HL-60/S4 treated with retinoic acid at 250 ng/mL for 4 days and 3 days (cell line): ENCODE measurements around the gene ZFP90.
"Not testable (repeated sequence)": the region's sequence is repeated elsewhere in the genome, so short reads cannot be mapped to it uniquely, and the experiment has no call there.

Source experiments
- in situ Hi-C: fragments of 300-500 bp; cut with MboI; formaldehyde crosslinking; loops from 2 replicates; pipeline ENCODE4 v1.7.0; 2022; ENCODE audit warnings: low sequenced_read_pairs

Gene ZFP90

DNA sequence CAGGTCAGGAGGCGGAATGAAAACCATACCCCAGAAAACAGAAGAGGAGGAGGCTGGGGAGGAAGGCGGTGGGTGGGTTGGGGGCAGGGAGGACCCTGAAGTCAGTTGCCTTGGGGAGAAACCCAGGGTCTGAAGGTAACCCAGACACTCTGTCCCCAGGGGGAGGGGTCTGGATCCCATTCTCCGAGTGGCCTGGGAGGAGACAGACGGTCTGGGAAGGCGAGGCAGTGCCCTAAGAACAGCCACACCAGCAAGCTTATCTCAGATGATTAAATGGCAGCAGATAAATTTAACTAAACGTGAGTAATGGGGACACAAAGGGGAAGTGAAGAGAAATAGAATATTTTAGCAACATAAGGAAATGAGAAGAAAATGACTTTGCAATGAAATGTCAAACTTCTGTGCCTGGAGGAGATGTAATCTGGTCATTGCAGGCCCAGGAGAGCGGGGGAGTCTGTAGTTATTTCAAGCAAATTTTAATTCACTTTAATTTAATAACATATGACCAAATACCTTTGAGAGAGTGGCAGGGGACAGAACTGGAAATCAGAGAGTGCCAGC, 21.4 kb upstream of the ZFP90 start:
- in situ Hi-C loops, result no loop called here

DNA sequence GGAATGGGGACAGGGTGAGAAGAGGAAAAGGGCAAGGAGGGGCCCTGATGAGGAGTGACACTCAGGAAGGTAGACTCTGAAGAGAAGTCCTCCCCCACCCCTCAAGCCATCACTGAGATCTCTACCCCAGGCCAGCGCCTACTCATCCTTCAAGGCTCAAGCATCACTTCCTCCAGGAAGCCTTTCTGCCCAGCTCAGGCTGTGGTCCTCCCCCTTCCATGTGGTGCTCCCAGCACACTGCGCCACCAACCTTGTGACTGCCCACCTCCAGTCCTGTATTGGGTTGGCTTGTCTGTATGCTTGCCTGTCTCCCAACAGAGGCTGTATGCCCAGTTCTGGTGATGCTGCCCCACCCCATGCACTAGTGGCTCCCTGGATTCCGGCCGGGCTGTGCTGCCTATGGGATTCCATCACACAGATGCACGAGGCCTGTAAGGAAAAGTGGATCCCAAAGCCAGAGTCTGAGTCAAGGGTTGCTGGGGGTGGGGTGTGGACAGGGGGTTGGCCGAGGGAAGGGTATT, 19.8 kb upstream of the ZFP90 start:
- in situ Hi-C loops, result no loop called here

DNA sequence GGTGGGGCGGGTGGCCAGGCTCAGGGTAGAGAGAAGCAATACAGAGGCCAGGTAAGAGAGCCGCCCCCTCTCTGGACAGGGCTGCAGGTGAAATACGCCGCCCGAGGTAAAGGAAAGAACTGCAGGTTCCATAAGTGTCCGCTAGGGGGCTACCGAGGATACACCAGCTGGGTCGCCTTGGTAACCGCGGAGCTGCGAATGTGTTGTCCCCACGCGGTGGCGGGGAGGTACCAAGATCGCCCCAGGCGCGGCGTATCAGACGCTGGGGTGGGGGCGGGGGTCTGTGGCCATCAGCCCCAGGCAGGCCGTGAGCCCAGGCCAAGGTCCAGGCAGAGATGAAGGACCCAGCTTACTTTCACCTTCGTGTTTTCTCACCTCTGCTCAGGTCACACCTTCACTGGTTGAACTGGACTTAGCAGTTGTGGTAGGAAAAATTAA, 18.4 kb upstream of the ZFP90 start:
- in situ Hi-C loops, result no loop called here

DNA sequence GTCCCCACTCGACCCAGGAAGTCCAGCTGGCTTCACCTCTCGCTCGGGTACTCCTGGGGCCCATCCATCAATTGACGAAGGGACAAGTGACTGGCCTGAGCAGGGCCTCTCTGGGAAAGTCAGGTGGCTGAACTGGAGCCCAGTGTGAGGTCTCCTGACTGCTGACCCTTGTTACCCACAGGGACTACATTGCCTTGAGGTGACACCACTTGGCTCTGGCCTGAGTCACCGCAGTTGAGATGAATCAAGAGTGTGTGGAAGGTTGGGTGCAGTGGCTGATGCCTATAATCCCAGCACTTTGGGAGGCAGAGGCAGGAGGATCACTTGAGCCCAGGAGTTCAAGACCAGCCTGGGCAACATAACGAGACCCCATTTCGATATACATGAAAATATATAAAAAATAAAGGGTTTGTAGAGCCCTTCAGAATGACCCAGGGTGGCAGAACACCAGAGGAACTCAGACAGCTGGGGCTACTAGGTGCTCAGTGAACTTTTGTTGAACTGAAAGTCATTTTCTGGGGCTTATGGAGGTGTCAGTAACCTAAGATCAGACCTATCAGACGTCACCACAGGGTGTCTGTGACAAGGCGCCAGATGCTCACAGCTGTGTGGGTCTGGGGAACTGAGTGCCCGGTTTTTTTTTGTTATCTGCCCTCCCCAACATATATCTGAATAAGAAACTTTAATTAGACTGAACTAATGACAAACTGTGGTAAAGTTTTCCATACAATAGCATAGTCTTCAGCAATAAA, 14.8 kb upstream of the ZFP90 start:
- in situ Hi-C loops, result no loop called here

DNA sequence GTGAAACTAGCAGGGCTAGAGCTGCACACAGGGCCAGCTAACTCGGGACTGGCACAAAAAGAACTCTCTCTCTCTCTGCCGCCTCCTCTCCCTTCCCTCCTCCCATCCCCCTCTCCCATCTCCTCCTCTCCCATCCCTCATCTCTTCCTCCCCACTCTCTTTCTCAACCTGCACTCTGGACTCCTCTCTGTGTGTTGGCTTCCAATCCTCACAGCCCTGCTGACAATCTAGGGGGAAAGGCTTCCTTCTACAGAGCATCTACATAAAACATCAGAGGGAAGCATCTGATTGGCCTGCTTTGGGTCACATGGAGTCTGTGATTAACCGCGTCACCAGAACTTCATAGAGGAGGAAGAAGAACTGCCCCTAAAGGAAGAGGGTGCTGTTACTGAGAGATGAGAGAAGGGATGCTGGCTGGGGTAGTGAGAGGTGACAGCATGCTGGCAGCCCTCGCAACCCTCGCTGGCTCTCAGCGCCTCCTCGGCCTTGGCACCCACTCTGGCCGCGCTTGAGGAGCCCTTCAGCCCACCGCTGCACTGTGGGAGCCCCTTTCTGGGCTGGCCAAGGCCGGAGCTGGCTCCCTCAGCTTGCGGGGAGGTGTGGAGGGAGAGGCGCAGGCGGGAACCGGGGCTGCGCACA, 12.8 kb upstream of the ZFP90 start:
- in situ Hi-C loops, result loop anchor here (25.0 kb wide), 1 partner anchor 586 kb away; the partner anchor contains the start of gene HAS3

DNA sequence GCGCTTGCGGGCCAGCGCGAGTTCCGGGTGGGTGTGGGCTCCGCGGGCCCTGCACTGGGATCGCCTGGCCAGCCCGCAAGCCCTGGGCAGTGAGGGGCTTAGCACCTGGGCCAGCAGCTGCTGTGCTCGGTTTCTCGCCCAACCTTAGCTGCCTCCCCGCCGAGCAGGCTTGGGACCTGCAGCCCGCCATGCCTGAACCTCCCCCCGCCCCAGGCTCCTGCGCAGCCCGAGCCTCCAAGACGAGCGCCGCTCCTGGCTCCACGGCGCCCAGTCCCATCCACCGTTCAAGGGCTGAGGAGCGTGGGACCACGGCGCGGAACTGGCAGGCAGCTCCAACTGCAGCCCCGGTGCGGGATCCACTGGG, 12.3 kb upstream of the ZFP90 start:
- in situ Hi-C loops, result loop anchor here (25.0 kb wide), 1 partner anchor 586 kb away; the partner anchor contains the start of gene HAS3

DNA sequence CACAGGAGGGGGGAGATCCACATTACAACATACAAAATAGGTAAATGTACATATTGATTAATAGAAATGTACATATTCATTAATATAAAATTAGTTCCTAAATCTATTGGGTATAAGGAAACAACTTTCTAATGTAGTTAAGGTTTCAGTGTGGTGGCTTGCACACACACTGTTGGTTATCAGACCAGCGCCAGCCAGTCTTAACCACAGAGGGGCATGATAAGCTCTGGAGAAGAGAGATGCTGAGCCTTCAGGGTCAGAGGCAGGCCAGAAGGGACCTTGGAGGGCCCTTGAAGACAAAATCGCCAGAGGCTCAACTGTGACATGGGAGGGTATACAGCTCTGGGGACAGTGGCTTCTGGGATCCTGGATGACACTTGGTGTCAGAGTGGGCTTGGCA, 10.9 kb upstream of the ZFP90 start:
- in situ Hi-C loops, result loop anchor here (25.0 kb wide), 1 partner anchor 584 kb away; the partner anchor contains the start of gene HAS3

DNA sequence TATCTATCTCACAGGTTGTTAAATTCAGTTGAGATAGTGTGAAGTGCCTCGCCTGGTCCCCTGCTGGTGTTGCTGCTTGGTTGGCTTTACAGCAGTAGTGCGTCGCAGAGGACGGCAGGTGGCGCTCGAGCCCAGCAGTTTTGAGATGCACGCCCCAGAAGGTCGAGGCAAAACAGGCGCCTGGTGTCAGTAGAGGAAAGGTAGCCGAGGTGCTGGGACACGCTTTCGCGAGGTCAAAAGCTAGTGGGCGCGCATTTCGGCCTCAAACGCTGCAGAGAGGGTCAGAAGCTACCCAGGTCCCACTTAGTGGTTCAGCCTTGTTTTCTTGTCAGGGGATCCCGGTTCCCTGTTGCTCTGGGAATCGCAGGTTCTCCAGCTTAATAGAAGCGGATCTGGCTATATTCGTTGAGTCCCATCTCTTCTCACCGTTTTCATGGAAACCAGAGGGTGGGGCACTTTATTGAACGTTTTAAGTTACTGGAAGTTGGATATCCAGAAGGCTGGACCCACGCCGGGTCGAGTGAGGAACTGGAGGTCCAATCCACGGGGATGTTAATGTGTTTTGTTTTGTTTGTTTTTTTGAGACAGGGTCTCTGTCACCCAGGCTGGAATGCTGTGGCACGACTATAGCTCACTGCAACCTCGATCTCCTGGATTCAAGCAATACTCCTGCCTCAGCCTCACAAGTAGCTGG, 10.3 kb upstream of the ZFP90 start:
- in situ Hi-C loops, result loop anchor here (25.0 kb wide), 1 partner anchor 583 kb away; the partner anchor contains the start of gene HAS3

DNA sequence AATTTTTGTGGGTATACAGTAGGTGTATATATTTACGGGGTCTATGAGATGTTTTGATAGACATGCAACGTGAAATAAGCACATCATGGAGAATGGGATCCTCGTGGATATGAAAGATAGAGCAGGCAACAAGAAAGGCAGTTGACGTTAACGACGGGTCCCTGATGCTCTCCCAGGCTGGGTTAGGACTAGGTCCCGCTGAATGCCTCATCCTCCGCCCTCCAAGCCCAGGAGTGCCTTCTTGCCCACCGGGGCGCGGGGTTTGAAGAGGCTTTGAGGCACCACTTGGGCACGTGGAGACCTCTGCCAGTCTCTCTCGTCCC, 9.5 kb upstream of the ZFP90 start:
- in situ Hi-C loops, result loop anchor here (25.0 kb wide), 1 partner anchor 583 kb away; the partner anchor contains the start of gene HAS3

DNA sequence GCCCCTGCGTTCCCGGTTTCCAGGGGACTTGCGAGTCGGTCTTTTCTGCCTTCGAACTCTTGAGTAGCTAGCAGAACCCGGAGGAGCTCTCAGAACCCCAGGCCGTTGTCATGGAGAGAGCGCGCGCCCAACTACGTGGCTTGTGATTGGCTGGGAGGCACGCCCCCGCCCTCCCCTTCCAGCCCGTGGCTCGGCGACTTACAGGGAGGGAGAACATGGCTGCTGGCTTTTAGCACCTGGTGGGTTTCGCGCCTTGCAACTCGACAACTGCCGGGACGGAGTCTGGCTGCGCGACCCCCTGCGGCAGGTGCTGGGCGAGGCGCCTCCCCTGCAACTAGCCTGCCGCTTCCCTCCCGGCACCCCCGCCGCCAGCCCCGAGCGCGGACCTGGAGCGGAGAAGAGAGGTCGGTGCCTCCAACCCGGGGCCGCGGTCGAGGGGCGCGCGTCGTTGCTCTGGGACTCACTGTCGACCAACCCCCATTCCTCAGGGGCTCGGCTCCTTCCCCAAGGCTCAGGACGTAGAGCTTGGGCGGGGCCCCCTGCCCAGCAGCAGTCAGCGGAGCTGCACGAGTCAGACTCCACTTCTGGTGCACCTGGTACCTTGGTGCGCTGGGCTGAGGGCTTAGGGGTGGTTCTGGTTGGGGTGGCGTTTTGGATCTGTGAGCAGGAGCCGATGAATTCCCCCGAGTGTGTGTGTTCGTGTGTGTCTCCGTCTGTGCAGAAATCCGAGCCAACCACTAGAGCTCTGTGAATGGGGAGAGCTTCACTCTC, 9.0 kb upstream of the ZFP90 start:
- in situ Hi-C loops, result loop anchor here (25.0 kb wide), 1 partner anchor 582 kb away; the partner anchor contains the start of gene HAS3

DNA sequence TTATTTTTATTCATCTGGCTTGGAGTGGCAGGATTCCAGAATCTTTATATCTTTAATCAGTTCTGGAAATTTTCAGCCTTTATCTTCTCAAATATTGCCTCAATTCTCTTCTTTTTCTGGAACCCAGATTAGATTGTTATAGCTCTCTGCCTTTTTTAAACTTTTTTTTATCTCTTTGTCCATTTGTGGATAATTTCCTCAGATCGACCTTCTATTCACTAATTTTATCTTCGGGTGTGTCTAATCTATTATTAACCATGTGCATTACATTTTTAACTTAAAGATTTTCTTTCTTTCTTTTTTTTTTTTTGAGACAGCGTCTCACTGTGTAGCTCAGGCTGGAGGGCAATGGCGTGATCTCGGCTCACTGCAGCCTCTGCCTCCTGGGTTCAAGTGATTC, 5.2 kb upstream of the ZFP90 start:
- in situ Hi-C loops, result loop anchor here (25.0 kb wide), 1 partner anchor 578 kb away; the partner anchor contains the start of gene HAS3

DNA sequence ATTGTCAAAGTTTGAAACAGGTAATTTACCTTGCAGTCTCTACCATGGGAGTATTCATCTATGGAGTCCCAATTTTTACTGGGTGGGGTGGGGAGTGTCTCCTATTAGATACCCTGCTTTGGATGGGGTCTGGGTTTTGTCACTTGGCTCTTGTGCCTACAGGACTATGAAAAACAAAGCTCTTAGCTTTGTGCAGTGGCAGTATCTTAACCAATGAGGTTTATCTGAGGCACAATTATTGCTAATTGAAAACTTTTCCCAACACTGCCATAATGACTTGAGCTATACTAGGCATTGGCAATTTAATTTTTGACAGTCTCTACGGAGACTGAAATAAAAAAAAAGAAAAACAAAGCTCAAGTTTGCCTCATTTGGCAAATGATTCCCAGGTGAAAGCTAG, 3.8 kb upstream of the ZFP90 start:
- in situ Hi-C loops, result loop anchor here (25.0 kb wide), 1 partner anchor 577 kb away; the partner anchor contains the start of gene HAS3

DNA sequence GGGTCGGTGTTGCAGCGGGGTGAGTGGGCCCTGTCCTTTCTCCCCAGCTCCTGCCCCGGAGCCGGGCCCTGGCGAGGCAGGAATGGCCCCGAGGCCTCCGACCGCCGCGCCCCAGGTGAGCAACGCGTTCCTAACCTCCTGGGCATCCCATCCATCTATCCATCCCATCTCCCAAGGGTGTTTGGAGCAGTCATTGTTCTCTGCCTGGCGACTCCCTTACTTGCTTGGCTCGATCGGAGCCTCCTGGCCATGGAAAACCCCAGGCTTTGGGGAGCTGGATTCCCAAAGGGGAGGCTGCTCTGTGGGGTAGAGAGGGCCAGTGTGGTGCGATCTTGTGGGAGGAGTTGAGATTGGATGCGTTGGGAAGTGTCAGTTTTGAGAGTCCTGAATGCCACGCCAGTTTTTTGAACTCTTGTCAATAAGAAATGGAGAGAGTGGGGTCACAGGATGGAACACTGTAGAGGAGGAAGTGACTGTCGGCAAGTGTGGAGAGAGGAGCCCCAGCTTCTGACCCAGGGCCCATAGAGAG, 684 bp downstream of the ZFP90 start:
- in situ Hi-C loops, result loop anchor here (25.0 kb wide), 1 partner anchor 573 kb away; the partner anchor contains the start of gene HAS3

DNA sequence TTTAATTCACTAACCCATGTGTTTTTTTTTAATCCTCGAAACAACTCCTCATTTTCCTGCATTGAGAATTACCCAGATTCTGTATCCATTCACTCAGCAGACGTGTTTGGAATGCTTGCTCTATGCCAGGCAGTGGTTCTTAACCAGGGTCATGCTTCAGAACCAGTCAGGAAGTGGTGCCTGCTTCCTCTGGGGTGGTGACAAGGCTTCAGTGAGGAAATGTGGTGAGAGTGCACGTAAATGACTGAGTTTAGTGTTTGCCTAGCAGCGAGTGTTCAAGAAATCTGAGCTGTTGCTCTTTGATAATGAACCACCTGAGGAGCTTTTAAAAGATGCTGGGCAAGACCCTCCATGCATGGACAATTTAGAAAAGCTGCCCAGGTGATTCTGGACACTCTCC, 9.9 kb downstream of the ZFP90 start:
- in situ Hi-C loops, result loop anchor here (25.0 kb wide), 1 partner anchor 563 kb away; the partner anchor contains the start of gene HAS3

DNA sequence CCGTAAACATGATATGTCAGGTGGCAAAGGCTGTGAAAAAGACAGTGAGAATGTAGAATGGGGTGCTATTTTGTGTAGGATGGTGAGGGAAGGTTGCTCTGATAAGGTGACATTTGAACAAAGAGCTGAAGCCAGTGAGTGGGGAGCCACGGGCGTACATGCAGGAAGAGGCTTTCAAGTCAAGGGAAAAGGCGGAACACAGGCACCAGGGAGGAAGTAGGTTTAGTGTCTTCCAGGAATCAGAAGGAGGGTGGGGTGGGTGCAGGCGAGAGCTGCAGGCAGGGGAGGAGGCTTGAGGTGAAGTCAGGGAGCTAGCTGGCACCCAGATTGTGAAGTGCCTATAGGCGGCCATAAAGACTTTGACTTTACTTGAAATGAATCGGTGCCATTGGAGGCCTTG, 14.1 kb downstream of the ZFP90 start:
- in situ Hi-C loops, result no loop called here

DNA sequence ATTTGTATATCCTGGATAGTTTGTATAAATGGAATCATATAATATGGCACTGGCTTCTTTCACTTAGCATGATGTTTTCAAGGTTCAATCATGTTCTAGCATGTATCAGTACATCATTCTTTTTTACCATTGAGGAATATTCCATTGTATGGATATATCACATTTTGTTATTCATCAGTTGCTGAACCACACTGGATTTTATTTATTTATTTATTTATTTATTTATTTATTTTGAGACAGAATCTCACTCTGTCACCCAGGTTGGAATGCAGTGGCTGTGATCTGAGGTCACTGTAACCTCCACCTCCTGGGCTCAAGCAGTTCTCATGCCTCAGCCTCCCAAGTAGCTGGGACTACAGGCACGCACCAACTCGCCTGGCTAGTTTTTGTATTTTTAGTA, 21.2 kb downstream of the ZFP90 start:
- in situ Hi-C loops, result not testable (repeated sequence)

DNA sequence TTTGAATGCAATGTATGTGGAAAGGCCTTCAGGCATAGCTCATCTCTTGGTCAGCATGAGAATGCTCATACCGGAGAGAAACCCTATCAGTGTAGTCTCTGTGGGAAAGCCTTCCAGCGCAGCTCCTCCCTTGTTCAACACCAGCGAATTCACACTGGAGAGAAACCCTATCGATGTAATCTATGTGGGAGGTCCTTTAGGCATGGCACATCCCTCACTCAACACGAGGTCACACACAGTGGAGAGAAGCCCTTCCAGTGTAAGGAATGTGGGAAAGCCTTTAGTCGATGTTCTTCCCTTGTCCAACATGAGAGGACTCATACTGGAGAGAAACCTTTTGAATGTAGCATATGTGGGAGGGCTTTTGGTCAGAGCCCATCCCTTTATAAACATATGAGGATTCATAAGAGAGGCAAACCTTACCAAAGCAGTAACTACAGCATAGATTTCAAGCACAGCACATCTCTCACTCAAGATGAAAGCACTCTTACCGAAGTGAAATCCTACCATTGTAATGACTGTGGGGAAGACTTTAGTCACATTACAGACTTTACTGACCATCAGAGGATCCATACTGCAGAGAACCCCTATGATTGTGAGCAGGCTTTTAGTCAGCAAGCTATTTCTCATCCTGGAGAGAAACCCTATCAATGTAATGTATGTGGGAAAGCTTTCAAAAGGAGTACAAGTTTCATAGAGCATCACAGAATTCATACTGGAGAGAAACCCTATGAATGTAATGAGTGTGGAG, 24.7 kb downstream of the ZFP90 start:
- in situ Hi-C loops, result no loop called here

DNA sequence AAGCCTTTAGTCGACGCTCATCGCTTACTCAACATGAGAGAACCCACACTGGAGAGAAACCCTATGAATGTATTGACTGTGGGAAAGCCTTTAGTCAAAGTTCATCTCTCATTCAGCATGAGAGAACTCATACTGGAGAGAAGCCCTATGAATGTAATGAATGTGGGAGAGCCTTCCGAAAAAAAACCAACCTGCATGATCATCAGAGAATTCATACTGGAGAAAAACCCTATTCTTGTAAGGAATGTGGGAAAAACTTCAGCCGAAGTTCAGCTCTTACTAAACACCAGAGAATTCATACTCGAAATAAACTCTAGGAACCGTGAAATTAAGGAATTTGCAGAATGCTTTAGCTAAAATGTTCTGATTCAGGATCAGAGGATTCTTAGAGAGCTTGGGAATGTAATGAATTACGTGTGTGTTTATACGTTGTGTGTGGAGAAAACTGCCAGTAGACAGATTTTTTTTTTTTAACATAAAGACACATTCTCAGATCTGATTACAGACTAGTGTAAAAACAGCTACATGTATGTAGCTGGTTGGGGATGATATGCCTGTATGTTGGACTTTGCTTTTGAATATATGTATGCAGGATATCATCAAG, 25.4 kb downstream of the ZFP90 start:
- in situ Hi-C loops, result no loop called here

DNA sequence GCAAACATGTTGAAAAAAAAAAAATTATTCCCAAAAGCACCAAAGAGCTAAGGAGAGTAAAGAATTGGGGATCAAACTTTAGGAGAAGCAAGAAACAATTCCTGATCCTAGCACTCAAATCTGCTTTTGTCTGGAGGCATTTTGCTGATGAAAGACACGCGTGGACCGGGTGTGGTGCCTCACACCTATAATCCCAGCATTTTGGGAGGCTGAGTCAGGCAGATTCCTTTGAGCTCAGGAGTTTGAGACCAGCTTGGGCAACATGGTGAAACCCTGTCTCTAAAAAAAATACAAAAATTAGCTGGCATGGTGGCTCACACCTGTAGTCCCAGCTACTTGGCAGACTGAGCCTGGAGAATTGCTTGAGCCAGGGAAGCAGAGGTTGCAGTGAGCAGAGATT, 35.4 kb downstream of the ZFP90 start:
- in situ Hi-C loops, result no loop called here
